GM18951 (cell line): ENCODE data around the gene REV3L.
"Not testable (repeated sequence)": the region's sequence is repeated elsewhere in the genome, so short reads cannot be mapped to it uniquely, and the experiment has no call there.

Experiments
- POLR2A ChIP-seq: IDR thresholded peaks from 4 replicates; pipeline ENCODE4 v1.6.1; 2011; ENCODE audit warnings: mild to moderate bottlenecking; ENCODE audit not compliant: insufficient read length, insufficient read depth; ENCODE audit errors: extremely low read depth
- in situ Hi-C: fragments of 300-500 bp; cut with MboI; formaldehyde crosslinking; loops from one replicate; pipeline ENCODE4 v1.12.0; 2022; ENCODE audit warnings: low sequenced_read_pairs, mixed read lengths, inconsistent platforms; ENCODE audit not compliant: unreplicated experiment

The REV3L gene

DNA sequence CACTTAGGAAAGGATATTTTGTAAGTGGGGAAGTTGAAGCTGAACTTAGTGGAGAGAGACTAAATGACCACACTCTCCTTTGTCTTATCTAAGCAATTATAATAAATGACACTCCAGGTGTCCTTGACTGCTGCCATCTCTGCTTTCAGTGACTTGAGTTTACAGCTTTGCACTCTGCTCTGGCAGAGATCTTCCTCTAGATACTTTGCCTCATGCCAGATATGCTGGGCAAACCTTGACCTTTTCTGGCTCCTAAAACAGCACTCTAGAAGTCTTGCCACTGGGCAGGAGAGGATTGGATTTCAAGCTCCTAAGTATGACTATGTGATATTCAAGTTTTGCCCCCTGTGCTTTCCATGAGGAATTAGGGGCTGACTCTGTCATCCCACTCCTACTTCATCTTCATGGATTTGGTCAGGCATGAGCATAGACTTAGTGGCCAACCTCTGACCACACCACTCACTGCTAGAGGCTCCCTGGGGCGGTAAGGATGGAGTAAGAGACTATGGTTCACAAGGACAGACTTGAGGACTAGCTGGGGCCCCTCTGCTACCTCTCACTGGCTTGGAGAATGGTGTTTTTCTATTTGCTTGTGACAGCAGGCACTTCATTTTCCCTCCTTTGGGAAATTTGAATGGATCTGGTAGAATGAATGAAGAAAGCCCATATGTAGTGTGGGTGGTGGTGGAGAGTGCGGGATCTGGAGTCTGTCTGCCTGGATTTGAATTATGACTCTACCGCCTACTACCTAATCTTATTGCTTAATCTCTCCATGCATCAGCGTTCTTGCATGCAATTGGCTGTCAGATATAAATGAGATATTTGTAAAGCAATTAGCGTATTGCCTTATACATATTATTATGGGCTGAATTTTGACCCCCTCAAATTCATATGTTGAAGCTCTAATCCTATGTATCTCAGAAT lies 191.4 kb downstream of the REV3L start:
- no peak for TF ChIP-seq POLR2A
- in situ Hi-C loops: no loop called here

DNA sequence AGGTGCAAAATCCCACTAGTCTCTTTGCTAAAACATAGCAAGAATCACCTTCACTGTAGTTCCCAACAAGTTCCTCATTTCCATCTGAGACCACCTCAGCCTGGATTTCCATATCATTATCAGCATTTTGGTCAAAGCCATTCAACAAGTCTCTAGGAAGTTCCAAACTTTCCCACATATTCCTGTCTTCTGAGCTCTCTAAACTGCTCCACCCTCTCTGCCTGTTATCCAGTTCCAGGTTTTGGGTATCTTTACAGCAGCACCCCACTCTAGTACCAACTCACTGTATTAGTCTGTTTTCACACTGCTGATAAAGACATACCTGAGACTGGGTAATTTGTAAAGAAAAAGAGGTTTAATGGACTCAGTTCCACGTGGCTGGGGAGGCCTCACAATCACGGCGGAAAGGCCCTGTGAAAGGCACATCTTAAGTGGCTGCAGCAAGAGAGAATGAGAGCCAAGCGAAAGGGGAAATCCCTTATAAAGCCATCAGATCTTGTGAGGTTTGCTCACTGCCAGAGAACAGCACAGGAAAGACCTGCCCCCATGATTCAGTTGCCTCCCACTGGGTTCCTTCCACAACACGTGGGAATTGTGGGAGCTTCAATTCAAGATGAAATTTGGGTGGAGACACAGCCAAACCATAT lies 192.2 kb downstream of the REV3L start:
- in situ Hi-C loops: not testable (repeated sequence)

DNA sequence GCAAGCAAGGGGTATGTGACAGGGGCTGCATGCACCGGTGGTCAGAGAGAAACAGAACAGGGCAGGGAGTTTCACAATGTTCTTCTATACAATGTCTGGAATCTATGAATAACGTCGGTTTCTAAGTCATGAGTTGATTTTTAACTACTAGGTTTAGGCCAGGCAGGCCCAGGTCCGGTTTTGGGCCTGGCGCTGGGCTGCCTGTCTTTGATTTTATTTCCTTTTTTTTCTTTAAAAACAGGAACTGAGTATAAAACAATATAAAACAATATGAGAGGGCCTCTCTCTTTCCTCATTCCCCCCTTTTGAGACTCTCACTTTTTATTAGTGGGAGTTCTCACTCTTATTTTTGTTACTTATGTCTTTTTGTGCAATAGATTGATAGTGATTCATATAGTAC lies 198.7 kb downstream of the REV3L start:
- in situ Hi-C loops: not testable (repeated sequence)

DNA sequence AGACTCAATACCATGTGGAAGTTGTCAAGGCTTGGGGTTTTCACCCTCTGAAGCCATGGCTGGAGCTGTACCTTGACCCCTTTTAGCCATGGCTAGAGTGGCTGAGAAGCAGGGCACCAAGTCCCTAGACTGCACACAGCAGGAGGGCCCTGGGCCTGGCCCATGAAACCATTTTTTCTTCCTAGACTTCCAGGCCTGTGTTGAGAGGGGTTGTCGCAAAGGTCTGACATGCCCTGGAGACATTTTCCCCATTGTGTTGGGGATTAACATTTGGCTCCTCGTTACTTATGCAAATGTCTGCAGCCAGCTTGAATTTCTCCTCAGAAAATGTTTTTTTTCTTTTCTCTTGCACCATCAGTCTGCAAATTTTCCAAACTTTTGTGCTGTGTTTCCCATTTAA lies 199.3 kb downstream of the REV3L start:
- in situ Hi-C loops: no loop called here
- TF ChIP-seq POLR2A: no peak

DNA sequence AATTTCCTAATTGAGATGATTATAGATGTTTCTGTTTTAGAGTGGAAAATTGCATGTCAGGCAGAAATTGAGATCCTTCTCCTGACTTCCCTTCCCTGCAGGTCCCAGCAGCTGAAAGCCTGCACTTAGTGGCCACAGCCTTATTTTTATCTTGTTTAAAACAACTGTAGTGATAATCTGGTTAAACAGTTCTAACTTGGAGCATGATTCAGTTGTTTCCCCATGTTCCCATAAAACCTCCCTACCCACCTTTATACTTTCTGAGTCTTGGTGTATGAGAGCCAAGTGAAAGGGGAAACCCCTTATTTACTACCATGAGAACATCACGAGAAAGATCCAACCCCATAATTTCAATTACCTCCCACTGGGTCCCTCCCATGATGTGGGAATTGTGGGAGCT lies 200.5 kb downstream of the REV3L start:
- in situ Hi-C loops: no loop called here
- TF ChIP-seq POLR2A: no peak

DNA sequence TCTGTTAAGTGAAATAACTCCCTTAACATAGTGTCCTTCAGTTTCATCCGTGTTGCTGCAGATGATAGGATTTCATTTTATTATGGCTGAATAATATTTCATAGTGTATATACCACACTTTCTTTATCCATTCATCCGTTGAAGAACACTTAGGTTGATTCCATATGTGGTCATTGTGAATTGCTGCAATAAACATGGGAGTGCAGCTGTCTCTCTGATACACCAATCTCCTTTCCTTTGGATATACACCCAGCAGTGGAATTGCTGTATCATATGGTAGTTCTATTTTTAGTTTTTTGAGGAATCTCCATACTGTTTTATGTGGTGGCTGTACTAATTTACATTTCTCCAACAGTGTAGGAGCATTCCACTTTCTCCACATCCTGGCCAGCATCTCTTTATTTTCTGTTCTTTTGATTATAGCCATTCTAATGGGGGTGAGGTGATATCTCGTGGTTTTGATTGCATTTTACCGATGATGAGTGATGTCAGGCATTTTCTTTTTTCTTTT lies 202.5 kb downstream of the REV3L start:
- TF ChIP-seq POLR2A: no peak
- in situ Hi-C loops: no loop called here

DNA sequence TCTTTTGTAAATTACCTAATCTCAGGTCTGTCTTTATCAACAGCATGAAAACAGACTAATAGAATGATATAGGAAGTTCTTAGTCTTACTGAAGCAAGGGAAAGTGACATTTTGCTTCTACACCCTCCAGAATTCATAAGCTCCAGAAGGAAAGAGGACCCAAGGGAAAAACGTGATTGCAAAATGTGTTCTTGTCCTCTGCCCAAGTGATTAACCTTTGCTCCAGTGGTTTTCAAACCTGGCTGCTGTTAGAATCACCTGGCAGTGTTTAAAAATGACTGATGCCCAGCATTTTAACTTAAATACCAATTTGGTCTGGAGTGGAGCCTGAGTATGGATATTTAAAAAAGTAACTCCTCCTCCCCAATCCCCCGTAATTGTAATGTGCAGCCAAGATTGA lies 204.3 kb downstream of the REV3L start:
- in situ Hi-C loops: loop anchor here (10.0 kb wide), 1 partner anchor 196 kb away; no protein-coding TSS in a partner anchor
- no peak for TF ChIP-seq POLR2A

DNA sequence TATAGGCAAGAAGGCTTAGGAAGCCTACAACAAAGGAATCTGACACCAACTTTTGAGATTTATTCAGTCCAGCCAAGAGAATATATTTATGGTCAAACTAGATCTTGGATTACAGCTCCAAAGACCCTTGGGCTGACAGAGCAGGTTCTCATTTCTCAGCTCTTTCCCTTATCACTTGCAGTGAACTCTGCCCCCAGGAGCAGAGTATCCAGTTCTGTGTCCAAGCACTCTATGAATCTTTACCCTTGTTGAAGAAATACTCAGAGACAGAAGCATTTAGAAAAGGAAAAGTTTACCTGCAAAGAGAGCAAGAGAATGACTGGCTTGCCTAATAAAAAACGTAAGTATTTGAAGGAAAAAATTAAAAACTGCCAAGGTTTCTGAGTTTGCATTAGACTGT lies 205.2 kb downstream of the REV3L start:
- in situ Hi-C loops: loop anchor here (10.0 kb wide), 1 partner anchor 197 kb away; no protein-coding TSS in a partner anchor
- TF ChIP-seq POLR2A: no peak

DNA sequence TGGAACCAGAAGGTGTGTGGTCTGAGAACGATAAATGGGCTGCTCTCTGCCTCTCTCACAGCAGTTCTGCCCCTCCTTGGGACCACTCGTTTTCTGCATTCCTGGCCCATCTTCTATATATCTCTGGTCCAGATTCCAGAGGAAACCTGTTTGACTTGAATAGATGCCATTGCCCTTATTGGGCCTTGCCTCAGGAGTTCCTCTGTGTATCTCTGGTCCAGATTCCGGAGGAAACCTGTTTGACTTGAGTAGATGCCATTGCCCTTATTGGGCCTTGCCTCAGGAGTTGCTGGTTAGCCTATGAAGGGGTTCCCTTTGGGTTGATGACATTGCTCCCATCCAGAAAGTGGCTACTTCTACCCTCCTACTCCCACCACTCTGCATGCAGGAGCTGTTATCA lies 206.3 kb downstream of the REV3L start:
- TF ChIP-seq POLR2A: no peak
- in situ Hi-C loops: loop anchor here (10.0 kb wide), 1 partner anchor 198 kb away; no protein-coding TSS in a partner anchor

DNA sequence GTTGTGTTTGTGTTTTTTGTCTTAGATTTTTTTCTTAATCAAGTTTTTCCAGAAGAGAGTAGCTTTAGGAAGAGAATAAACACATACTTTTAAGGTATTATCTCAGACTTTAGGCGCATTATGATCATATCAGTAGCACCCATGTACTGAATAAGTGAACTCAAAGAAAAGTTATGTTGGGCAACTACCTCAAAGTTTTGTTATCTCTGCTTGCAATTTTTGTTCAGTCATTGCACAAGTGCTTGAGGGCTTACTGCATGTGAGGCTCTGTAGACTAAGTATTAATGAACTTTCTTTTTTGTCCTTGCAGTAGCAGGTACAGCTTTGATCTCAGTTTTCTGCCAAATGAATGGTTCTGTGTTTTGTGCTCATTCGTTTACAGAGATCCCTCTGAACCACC lies 206.7 kb downstream of the REV3L start:
- in situ Hi-C loops: loop anchor here (10.0 kb wide), 1 partner anchor 198 kb away; no protein-coding TSS in a partner anchor
- no peak for TF ChIP-seq POLR2A

DNA sequence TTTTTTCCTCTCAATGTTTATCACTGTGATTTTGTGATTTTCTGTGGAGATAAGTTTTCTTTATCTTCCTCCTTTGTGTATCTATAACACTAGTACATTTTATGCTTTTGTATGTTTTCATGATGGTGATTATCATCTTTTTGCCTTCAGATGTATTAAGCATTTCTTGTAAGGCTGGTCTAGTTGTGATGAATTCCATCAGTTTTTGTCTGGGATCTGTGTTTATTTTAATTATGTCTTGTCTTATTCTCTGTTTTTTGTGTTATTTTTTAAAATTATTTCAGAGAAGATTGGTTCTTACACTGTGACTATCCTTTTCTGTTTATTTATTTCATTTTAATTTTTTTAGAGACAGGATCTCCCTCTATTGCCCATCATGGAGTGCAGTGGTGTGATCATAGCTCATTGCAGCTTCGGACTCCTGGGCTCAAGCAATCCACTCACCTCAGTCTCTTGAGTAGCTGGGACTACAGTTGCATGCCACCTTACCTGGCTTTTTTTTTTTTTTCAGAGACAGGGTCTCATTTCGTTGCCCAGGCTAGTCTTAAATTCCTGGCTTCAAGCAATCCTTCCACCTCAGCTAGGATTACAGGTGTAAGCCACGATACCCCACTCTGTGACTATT lies 208.3 kb downstream of the REV3L start:
- no peak for TF ChIP-seq POLR2A
- in situ Hi-C loops: loop anchor here (10.0 kb wide), 1 partner anchor 200 kb away; no protein-coding TSS in a partner anchor

DNA sequence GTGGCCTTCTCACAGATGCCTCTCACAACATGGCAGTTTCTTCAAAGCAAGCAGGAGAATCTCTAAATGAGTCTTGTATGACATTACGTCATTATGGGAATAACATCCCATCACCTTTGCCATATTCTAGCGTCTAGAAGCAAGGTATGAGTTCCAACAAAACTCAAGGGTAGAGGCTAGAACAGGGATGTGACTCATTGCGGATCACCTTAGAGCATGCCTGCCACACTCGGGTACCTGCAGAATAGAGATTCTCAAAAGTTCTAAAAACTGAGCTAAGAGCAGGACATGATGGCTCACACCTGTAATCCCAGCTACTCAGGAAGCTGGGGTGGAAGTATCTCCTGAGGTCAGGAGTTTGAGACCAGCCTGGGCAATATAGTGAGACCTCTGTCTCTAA lies 212.9 kb downstream of the REV3L start:
- in situ Hi-C loops: loop anchor here (10.0 kb wide), 1 partner anchor 205 kb away; no protein-coding TSS in a partner anchor

DNA sequence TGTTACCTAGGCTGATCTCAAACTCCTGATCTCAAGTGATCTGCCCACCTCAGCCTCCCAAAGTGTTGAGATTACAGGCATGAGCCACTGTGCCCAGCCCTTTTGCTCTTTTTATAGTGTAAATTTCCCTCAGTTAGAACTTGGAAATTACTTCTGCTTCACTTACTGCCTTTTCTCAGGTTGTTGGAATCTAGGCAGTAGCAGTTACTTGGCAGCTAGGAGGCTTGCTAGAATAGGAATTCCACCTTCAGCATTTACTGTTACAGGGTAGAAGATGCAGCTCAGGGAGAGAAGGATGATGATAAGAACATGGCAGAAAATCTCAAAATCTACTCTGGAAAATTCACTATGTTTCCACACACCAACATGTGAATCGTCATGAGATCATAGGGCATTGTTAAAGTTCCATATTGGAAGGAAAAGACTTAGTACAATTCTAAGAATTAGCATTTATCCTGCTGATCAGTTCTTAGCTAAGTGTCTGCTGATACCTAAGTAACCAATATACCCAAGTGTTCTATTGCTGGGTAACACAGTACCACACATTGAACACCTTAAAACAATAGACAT lies 213.5 kb downstream of the REV3L start:
- no peak for TF ChIP-seq POLR2A
- in situ Hi-C loops: no loop called here

More for the DNA sequence above, 212.9 kb downstream of the REV3L start:
- no peak for TF ChIP-seq POLR2A
